ENCODE results near the gene COL16A1. TPM values are rescaled to one million over a fixed set of nuclear protein-coding genes. Genes with fewer than 3 reads are reported as not detected.
A peak's percentile ranks its signal among the peaks of the same experiment; 100 is the strongest.

Gene COL16A1
- polyA plus RNA-seq, 1 donor, result 111 TPM

GRCh38 chr1:31733389-31734219, 29.8 kb upstream of the COL16A1 start:
- no peak for DNase-seq (ENCODE audit: low read depth)

GRCh38 chr1:31732751-31733289, 29.0 kb upstream of the COL16A1 start:
- no peak for DNase-seq (ENCODE audit: low read depth)

GRCh38 chr1:31732343-31732742, 28.5 kb upstream of the COL16A1 start:
- no peak for DNase-seq (ENCODE audit: low read depth)

- no peak for DNase-seq (ENCODE audit: low read depth)
These were observed 27.3 kb upstream of the COL16A1 start for GRCh38 chr1:31731049-31731565.

- no peak for DNase-seq (ENCODE audit: low read depth)
These were observed 26.7 kb upstream of the COL16A1 start for GRCh38 chr1:31730336-31731048.

- DNase-seq (ENCODE audit: low read depth), result no peak
These were observed 24.0 kb upstream of the COL16A1 start for GRCh38 chr1:31727849-31728248.

GRCh38 chr1:31727195-31727594, 23.4 kb upstream of the COL16A1 start:
- no peak for DNase-seq (ENCODE audit: low read depth)

- DNase-seq (ENCODE audit: low read depth), result no peak
These were observed 22.9 kb upstream of the COL16A1 start for GRCh38 chr1:31726715-31727114.

- DNase-seq (ENCODE audit: low read depth), result no peak
These were observed 22.1 kb upstream of the COL16A1 start for GRCh38 chr1:31725777-31726535.

- DNase-seq (ENCODE audit: low read depth), result no peak
These were observed 21.3 kb upstream of the COL16A1 start for GRCh38 chr1:31725134-31725533.

- DNase-seq (ENCODE audit: low read depth), result no peak
These were observed 20.1 kb upstream of the COL16A1 start for GRCh38 chr1:31723828-31724359.

GRCh38 chr1:31718327-31718897, 14.6 kb upstream of the COL16A1 start:
- no peak for DNase-seq (ENCODE audit: low read depth)

GRCh38 chr1:31717341-31717740, 13.5 kb upstream of the COL16A1 start:
- no peak for DNase-seq (ENCODE audit: low read depth)

- no peak for DNase-seq (ENCODE audit: low read depth)
These were observed 12.0 kb upstream of the COL16A1 start for GRCh38 chr1:31715873-31716220.

GRCh38 chr1:31715087-31715872, 11.5 kb upstream of the COL16A1 start:
- DNase-seq (ENCODE audit: low read depth), result peak; percentile 79

GRCh38 chr1:31714442-31715086, 10.7 kb upstream of the COL16A1 start:
- DNase-seq (ENCODE audit: low read depth), result no peak

- DNase-seq (ENCODE audit: low read depth), result no peak
These were observed 8.8 kb upstream of the COL16A1 start for GRCh38 chr1:31712630-31713029.

GRCh38 chr1:31712068-31712467, 8.3 kb upstream of the COL16A1 start:
- no peak for DNase-seq (ENCODE audit: low read depth)

- no peak for DNase-seq (ENCODE audit: low read depth)
These were observed 4.5 kb upstream of the COL16A1 start for GRCh38 chr1:31708324-31708723.

- no peak for DNase-seq (ENCODE audit: low read depth)
These were observed 3.9 kb upstream of the COL16A1 start for GRCh38 chr1:31707711-31708110.

Measured in forelimb muscle (tissue), 1 donor.